Measurements from ENCODE around the gene BAIAP2.

DNA sequence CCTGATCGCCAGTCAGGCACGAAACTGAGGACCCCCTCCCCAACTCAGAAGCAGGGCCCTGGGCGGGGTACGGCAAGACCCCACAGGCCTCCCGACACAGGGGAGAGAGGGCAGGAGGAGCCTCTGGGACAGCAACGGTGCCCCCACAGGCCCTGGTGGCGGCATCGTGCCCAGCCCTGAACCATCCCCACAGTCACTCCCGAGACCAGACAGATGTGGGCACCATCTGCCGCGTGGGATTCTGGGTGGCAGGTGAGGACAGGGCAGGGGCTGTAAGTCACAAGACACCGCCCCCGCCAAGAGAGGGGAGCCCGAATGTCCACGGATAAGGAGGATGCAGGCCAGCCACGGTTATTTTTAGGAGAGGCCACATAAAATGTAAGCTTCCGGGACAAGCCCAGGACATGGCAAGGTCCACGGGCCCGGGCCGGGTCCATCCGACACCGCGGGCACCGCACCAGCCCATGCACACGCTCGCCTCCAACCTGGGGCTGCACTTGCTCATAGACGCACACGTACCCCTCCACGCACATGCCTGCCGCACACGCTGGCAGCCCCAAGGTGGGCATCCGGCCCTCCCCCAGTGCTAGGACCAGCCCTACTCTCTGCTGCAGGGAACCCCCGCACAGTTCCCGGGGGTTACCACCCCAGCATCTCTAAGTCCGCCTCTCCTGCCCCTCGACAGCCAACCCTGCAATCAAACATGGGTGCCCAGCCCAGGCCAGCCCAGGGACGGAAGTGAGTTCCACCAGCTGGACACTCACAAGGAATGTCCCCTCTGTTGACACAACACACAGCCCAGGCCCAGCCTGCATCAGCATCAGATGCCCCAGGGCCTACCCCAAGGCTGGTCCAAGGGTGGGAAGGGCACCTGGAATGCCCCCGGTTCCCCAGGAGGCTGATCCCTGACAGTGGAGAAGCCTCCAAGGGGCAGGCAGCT, 122.2 kb downstream of the BAIAP2 start:
- TF ChIP-seq, protein P1, sequence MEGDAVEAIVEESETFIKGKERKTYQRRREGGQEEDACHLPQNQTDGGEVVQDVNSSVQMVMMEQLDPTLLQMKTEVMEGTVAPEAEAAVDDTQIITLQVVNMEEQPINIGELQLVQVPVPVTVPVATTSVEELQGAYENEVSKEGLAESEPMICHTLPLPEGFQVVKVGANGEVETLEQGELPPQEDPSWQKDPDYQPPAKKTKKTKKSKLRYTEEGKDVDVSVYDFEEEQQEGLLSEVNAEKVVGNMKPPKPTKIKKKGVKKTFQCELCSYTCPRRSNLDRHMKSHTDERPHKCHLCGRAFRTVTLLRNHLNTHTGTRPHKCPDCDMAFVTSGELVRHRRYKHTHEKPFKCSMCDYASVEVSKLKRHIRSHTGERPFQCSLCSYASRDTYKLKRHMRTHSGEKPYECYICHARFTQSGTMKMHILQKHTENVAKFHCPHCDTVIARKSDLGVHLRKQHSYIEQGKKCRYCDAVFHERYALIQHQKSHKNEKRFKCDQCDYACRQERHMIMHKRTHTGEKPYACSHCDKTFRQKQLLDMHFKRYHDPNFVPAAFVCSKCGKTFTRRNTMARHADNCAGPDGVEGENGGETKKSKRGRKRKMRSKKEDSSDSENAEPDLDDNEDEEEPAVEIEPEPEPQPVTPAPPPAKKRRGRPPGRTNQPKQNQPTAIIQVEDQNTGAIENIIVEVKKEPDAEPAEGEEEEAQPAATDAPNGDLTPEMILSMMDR (IDR thresholded peaks at IDR 0.05; ENCODE audit: poor library complexity) = no peak
- TF ChIP-seq EZH2phosphoT487 (IDR thresholded peaks at IDR 0.05; ENCODE audit: low read depth, severe bottlenecking, unreplicated experiment) (no peak), EZH2 (IDR thresholded peaks at IDR 0.05; ENCODE audit: borderline replicate concordance) (no peak)

Data from hepatocyte (in vitro differentiated cells).